ENCODE results near the gene RNU1-3.
"Not testable (repeated sequence)": the region's sequence is repeated elsewhere in the genome, so short reads cannot be mapped to it uniquely, and the experiment has no call there.

GRCh38 chr1:16692717-16693448 lies 26.1 kb upstream of the RNU1-3 start:
- not testable (repeated sequence) for TF ChIP-seq NFATC3 (CRISPR knock-in tag; IDR thresholded peaks at IDR 0.05); CEBPB (IDR thresholded peaks at IDR 0.05; ENCODE audit: borderline replicate concordance, low read depth, low read length); CTCF (CRISPR knock-in tag; IDR thresholded peaks at IDR 0.05); ZFY (CRISPR knock-in tag; IDR thresholded peaks at IDR 0.05); EZH2 (conservative IDR thresholded peaks at IDR 0.05; ENCODE audit: low read depth, low read length)

Measured in HepG2 (cell line).